Activated CD8-positive, alpha-beta T cell treated with anti-CD3 and anti-CD28 coated beads, Interleukin-2, amount 10 ng/mL, durations not matched to agents 7 days and 5 days (primary cell): ENCODE results near the gene ST3GAL3. TPM values are rescaled to one million over a fixed set of nuclear protein-coding genes. Genes with fewer than 3 reads are reported as not detected.

Experiments
- ATAC-seq: fragments of 150-1000 bp; cut with Tn5 transposase; one replicate; pipeline ENCODE4 v1.10.0; 2021; ENCODE audit warnings: moderate library complexity
- CTCF ChIA-PET: fragments of 350-600 bp; sonication (Branson Sonifier 250); formaldehyde crosslinking; loops from one replicate; lab custom pipeline; 2021; ENCODE audit warnings: antibody characterized with exemption; lab: Charles Lee
- POLR2A ChIA-PET: fragments of 350-600 bp; sonication (Branson Sonifier 250); formaldehyde crosslinking; loops from one replicate; lab custom pipeline; 2021; ENCODE audit warnings: antibody characterized with exemption; lab: Charles Lee
- DNase-seq: peaks from one replicate; pipeline ENCODE4 v3.0.0-alpha.2; 2020
- H3K27ac Mint-ChIP-seq: one replicate; pipeline ENCODE4 v1.8.0; 2021; ENCODE audit warnings: mild to moderate bottlenecking, mixed read lengths
- H3K27me3 Mint-ChIP-seq: one replicate; pipeline ENCODE4 v1.8.0; 2021; ENCODE audit warnings: low read depth, mixed read lengths
- H3K36me3 Mint-ChIP-seq: one replicate; pipeline ENCODE4 v1.8.0; 2021; ENCODE audit warnings: low read depth, mixed read lengths
- H3K4me1 Mint-ChIP-seq: one replicate; pipeline ENCODE4 v1.8.0; 2021; ENCODE audit warnings: low read depth, mixed read lengths
- H3K4me3 Mint-ChIP-seq: one replicate; pipeline ENCODE4 v1.8.0; 2021; ENCODE audit warnings: mild to moderate bottlenecking, mixed read lengths
- H3K9me3 Mint-ChIP-seq: one replicate; pipeline ENCODE4 v1.8.0; 2022; ENCODE audit warnings: mixed read lengths; ENCODE audit not compliant: insufficient read depth
- total RNA-seq, 2 experiments: library from RNA; stranded (reverse); gene quantifications; one replicate each; pipeline ENCODE4 v1.2.3, GENCODE V29; 2021

ST3GAL3 gene
- total RNA-seq, 2 experiments from 2014 or later = 20.4 to 23.3 TPM

DNA sequence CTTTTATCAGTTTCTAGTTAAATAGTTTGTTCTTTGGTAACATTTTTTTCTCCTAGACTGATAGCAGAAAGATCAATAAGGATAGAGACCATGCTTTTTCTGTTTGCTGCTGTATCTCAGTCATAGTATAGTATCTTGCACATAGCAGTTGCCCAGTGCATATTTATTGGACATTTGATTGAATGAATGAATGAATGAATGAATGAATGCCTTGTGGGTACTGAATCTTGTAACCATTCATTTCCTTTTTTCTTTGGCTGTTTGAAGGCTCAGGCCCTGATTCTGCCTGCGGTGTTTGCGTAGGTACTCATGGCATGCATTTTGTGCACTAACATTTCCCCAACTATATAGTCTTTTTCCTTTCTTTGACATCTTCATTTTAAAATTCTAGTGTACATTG lies 83.9 kb downstream of the ST3GAL3 start:
- Mint-ChIP-seq H3K27ac (no peak overlapping the region), H3K36me3 (peaks cover 8% of the 10 kb centered on the region), H3K4me1 (peaks cover 7% of the 10 kb centered on the region), H3K27me3 (no peaks in the 10 kb centered on the region), H3K9me3 (no peaks in the 10 kb centered on the region), H3K4me3 (no peak overlapping the region)
- DNase-seq = no peak
- CTCF ChIA-PET = no interaction called here
- no peak for ATAC-seq
- POLR2A ChIA-PET = no interaction called here

DNA sequence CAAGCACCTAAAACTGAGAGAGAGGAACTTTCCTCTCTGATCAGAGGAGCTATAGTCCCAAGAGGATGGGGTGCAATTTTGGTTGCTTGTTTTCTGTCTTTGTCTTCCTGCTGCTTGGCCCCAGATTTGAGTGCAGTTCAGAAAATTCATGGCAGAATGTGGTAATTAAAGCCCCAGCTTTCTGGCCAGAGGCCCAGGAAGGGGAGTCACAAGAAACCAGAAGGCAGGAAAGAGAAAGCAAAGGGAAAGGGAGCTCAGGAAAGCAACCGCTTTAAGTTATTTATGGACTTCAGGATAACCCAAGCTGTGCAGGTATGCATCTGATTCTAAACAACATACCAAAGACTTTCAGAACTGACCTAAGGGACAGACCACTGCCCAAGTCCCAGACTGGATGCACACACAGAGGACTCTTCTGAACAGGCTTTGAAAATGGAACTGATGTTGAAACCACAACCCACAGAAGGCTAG lies 88.8 kb downstream of the ST3GAL3 start:
- Mint-ChIP-seq H3K9me3 (no peaks in the 10 kb centered on the region), H3K36me3 (peaks cover 14% of the 10 kb centered on the region), H3K27me3 (no peaks in the 10 kb centered on the region), H3K4me3 (no peak overlapping the region), H3K4me1 (peaks cover 22% of the 10 kb centered on the region), H3K27ac (no peak overlapping the region)
- ATAC-seq = no peak
- no peak for DNase-seq
- ChIA-PET POLR2A (no interaction called here), CTCF (interaction anchor here (0.8 to 1.9 kb wide), 2 partner anchors 28 to 33 kb away, joined by 3 to 6 read pairs; no protein-coding TSS in a partner anchor)

DNA sequence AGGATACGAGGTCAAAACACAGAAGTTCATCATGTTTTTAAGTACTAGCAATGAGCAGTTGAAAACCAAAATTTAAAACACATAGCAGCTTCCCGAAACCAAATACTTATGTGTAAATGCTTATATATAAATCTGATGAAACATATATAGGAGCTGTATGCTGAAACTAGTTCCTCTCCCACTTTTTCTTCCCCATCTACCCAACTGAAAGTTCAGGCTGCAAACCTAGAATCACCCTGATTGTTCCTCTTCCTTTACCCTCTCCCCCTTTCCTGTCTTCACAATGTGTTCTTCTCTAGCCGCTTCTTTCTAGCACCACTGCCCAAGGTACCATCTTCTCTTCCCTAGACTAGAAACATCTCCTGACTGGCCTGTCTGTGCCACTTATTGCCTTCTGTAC lies 90.6 kb downstream of the ST3GAL3 start:
- Mint-ChIP-seq H3K4me1 (peaks cover 23% of the 10 kb centered on the region), H3K4me3 (no peak overlapping the region), H3K36me3 (peaks cover 12% of the 10 kb centered on the region), H3K9me3 (no peaks in the 10 kb centered on the region), H3K27ac (no peak overlapping the region), H3K27me3 (no peaks in the 10 kb centered on the region)
- no peak for DNase-seq
- CTCF ChIA-PET = no interaction called here
- POLR2A ChIA-PET = no interaction called here
- no peak for ATAC-seq

DNA sequence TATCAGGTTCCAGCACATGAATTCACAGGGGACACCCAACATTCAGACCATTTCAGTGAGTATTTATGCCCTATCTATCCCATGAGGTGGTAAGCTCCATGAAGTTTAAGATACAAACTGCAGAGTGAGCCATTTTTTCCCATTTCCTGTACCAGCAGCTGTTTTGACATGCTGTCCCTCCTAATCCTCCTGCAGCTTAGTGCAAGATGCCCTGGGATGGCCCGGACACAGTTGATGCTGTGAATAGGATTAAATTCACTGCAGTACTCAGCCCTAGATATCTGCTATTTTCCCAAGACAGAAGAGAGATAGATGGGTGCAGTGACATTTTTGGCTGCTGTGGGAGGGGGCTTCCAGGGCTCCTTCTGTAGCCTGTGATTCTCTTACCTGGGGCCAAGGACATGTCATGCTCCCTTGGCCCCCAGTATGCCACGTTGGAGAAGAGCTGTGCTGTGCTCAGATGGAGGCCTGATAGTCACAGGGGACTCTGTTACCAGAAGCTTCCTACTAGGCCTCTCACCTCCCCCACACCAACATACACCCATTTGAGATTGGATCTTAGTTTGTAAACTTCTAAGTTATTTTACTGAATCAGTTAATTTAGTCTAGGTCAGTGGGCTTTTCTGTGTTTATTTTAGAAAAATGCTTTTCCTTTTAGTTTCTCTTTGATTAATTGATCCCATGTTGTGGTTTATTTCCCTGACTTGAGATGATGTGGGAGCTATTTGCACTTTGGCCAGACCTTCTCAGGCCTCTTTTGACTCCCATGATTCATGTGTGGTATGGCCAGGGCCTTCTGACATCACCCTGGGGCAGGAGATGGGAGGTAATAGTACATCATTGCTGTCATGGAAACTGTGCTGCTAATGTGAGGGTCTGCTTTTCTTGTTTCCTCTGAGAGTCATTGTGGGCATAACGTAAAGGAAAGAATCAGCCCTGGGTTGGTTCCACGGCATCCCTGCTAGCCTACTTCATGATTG lies 92.6 kb downstream of the ST3GAL3 start:
- POLR2A ChIA-PET = no interaction called here
- Mint-ChIP-seq H3K27ac (no peak overlapping the region), H3K36me3 (peaks cover 11% of the 10 kb centered on the region), H3K4me1 (peaks cover 23% of the 10 kb centered on the region), H3K9me3 (no peaks in the 10 kb centered on the region), H3K27me3 (no peaks in the 10 kb centered on the region), H3K4me3 (no peak overlapping the region)
- ATAC-seq (no peak), DNase-seq (no peak)
- CTCF ChIA-PET = interaction anchor here (0.8 to 2.9 kb wide), 2 partner anchors 36 to 135 kb away, joined by 3 to 13 read pairs; no protein-coding TSS in a partner anchor

DNA sequence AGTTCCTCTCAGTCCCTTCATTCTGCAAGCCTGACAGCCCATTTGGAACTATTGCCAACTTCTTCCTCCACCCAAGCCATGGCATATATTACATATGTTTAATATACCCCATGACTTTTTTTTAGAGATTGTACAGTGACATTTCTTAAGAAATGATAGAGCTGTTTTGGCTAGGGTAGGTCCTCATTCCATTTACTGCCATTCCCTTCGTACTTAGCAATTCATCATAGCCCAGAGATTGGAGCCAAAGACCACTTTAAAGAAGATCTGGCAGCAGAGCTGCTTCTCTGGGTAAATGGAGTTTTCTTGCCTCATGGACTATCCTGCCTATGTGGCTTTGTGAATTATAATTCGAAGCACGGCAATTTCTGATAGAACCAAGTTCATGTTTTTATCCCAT lies 93.4 kb downstream of the ST3GAL3 start:
- no peak overlapping the region for H3K4me3 Mint-ChIP-seq

DNA sequence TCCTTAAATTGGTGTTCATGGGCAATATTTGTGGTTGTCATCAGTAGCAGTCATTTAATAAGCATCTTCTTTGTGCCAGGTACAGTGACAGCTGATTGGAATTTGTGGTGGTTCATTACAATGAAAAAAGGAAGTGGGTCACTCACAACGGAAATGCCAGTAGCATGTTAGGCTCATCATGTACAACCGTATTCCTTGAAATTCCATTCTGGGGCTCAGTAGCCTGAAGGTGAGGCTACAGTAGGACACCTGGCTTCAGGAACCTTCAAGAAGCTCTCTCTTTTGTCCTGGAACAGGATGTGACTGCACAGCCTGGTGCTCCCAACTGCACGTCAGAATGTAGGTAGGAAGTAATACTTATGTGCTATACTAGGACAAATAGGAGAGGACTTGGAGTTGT lies 93.9 kb downstream of the ST3GAL3 start:
- ChIA-PET POLR2A (no interaction called here), CTCF (interaction anchor here (2.9 kb wide), 1 partner anchor 38 kb away, joined by 13 read pairs; no protein-coding TSS in a partner anchor)
- peaks cover 21% of the 10 kb centered on the region for H3K4me1 Mint-ChIP-seq
- H3K27me3 Mint-ChIP-seq = no peaks in the 10 kb centered on the region
- no peak overlapping the region for H3K27ac Mint-ChIP-seq
- DNase-seq (no peak), ATAC-seq (no peak)
- H3K9me3 Mint-ChIP-seq = no peaks in the 10 kb centered on the region
- H3K36me3 Mint-ChIP-seq = peaks cover 8% of the 10 kb centered on the region
- no peak overlapping the region for H3K4me3 Mint-ChIP-seq

More for the DNA sequence above, 93.4 kb downstream of the ST3GAL3 start:
- CTCF ChIA-PET = interaction anchor here (2.9 kb wide), 1 partner anchor 37 kb away, joined by 13 read pairs; no protein-coding TSS in a partner anchor
- Mint-ChIP-seq H3K27me3 (no peaks in the 10 kb centered on the region), H3K27ac (no peak overlapping the region), H3K36me3 (peaks cover 11% of the 10 kb centered on the region), H3K9me3 (no peaks in the 10 kb centered on the region), H3K4me1 (peaks cover 23% of the 10 kb centered on the region)
- POLR2A ChIA-PET = no interaction called here
- no peak for ATAC-seq
- DNase-seq = no peak

DNA sequence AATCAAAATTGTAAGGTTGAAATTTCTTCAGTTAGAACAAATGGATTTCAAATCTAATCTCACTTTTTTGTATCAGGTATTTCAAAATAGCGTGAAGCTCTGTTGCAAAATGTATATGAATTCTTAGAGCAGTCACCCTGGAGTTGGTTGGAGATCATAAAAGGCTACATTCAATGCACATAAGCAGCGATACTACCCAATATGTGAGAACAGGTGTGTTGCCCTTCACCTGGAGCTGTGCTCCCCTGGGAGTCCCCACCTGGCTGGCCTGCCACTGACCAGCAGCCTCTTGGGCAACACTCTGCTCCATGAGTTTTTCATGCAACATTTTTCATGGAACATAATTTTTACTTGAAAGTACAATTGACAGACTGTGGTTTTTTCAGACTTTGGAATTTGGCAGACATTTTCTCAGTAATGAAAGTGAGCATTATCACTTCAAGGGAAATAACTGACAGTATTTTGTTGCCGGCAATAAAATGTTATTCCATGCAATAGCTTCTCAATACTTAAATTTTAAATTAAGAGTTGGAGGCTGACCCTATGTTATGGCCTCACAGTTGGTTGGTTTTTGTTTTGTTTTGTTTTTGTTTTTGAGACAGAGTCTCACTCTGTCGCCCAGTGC lies 95.1 kb downstream of the ST3GAL3 start:
- no peaks in the 10 kb centered on the region for H3K27me3 Mint-ChIP-seq
- no peak overlapping the region for H3K27ac Mint-ChIP-seq
- ChIA-PET POLR2A (no interaction called here), CTCF (interaction anchor here (2.9 kb wide), 1 partner anchor 39 kb away, joined by 13 read pairs; no protein-coding TSS in a partner anchor)
- no peak for DNase-seq
- H3K9me3 Mint-ChIP-seq = no peaks in the 10 kb centered on the region
- no peak overlapping the region for H3K4me3 Mint-ChIP-seq
- H3K36me3 Mint-ChIP-seq = peaks cover 6% of the 10 kb centered on the region
- peaks cover 21% of the 10 kb centered on the region for H3K4me1 Mint-ChIP-seq
- no peak for ATAC-seq

DNA sequence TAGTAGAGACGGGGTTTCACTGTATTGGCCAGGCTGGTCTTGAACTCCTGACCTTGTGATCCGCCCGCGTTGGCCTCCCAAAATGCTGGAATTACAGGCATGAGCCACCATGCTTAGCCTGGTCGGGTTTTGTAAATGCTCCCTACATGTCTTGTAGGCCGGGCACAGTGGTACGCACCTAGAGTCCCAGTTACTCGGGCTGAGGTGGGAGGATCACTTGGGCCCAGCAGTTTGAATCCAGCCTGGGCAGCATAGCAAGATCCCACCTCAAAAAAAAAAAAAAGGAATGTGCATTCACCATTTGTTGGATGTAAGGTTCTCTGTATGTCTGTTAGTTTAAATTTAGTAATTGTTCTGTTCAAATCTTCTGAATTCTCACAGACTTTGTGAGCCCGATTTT lies 95.8 kb downstream of the ST3GAL3 start:
- no peak overlapping the region for H3K27ac Mint-ChIP-seq
- no peak overlapping the region for H3K4me3 Mint-ChIP-seq
- ChIA-PET CTCF (no interaction called here), POLR2A (no interaction called here)
- no peaks in the 10 kb centered on the region for H3K9me3 Mint-ChIP-seq
- no peak for ATAC-seq
- no peaks in the 10 kb centered on the region for H3K27me3 Mint-ChIP-seq
- H3K36me3 Mint-ChIP-seq = peaks cover 8% of the 10 kb centered on the region
- DNase-seq = no peak
- H3K4me1 Mint-ChIP-seq = peaks cover 21% of the 10 kb centered on the region

DNA sequence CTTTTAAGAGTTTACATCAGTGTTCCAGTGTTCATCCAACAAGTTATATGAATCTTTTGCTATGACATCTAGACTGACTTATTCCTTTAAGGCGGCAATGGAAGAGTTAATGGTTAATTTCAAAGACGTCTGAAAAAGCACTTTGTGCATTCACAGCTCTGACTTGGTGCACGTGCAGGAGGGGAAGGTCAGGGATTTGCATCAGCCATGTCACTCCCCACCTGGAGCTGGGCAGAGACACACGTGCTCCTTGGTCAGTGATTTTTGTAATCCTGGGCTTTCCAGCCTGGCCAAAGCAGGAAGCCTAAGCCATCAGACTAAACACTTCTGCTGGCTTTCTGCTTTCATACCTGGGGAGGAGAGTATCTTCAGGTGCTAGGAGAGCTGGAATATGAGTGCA lies 96.3 kb downstream of the ST3GAL3 start:
- DNase-seq = no peak
- peaks cover 21% of the 10 kb centered on the region for H3K4me1 Mint-ChIP-seq
- CTCF ChIA-PET = no interaction called here
- H3K4me3 Mint-ChIP-seq = no peak overlapping the region
- H3K27ac Mint-ChIP-seq = no peak overlapping the region
- H3K36me3 Mint-ChIP-seq = peaks cover 10% of the 10 kb centered on the region
- no peaks in the 10 kb centered on the region for H3K27me3 Mint-ChIP-seq
- ATAC-seq = no peak
- H3K9me3 Mint-ChIP-seq = no peaks in the 10 kb centered on the region
- POLR2A ChIA-PET = no interaction called here

DNA sequence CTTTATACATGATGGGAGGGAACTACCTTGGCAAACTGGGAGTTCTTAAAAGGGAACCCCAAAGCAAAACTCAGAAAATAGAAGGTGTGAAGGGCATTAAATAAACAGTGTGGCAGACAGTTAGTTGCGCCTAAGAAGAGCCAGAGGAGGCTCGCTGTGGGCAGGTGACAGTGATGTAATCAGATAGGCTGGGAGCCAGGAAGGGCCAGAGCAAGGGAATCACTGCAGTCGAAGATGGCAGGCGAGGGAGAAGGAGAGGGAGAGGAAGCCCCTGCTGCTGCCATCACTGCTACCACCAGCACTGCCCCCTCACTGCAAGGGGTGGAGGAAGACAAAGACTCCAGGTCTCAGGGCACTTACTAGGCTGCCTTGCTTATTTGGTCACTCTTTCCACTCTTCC lies 97.2 kb downstream of the ST3GAL3 start:
- ChIA-PET CTCF (no interaction called here), POLR2A (no interaction called here)
- Mint-ChIP-seq H3K36me3 (peaks cover 10% of the 10 kb centered on the region), H3K4me3 (no peak overlapping the region), H3K9me3 (no peaks in the 10 kb centered on the region), H3K4me1 (peaks cover 17% of the 10 kb centered on the region), H3K27ac (no peak overlapping the region), H3K27me3 (no peaks in the 10 kb centered on the region)
- no peak for DNase-seq
- no peak for ATAC-seq

DNA sequence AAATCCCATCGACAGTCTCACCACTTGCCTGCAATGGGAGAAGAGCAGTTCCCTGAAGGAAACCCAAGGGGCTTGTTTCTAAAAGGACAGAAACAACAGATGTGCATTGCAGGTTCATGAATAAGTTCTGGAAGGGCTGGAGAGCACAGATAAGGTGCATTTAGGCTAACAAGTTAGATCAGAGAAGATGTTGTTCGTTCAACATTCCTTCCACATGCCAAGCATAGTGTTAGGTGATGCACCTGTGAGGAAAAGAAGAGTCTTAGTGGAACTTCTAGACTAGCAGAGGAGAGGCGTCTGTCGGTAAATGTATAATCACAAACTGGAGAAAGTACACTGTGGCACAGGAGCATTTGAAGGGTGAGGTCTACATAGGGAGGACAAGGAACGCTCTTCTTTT lies 98.0 kb downstream of the ST3GAL3 start:
- no peak for DNase-seq
- CTCF ChIA-PET = no interaction called here
- peaks cover 10% of the 10 kb centered on the region for H3K36me3 Mint-ChIP-seq
- H3K27me3 Mint-ChIP-seq = no peaks in the 10 kb centered on the region
- POLR2A ChIA-PET = no interaction called here
- peaks cover 9% of the 10 kb centered on the region for H3K4me1 Mint-ChIP-seq
- H3K4me3 Mint-ChIP-seq = no peak overlapping the region
- no peak for ATAC-seq
- H3K9me3 Mint-ChIP-seq = no peaks in the 10 kb centered on the region
- no peak overlapping the region for H3K27ac Mint-ChIP-seq

DNA sequence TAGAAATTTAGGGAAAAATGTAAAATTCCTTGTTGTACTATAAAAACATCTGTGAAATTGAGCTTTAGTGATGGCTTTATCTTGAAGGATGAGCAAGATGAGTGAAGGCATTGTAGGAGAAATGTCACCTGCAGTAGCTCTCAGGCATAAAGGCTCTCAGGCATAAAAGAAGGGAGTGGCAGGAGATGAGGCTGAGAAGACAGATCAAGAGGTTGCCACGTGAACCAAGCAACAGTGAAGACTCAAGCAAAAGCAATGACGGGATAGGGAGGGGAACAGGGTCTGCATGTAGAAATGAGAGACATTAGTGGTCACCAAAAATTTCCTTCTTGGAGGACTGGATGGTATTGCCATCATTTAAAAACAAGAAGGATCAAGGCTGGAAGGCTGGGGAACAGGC lies 98.8 kb downstream of the ST3GAL3 start:
- H3K9me3 Mint-ChIP-seq = no peaks in the 10 kb centered on the region
- POLR2A ChIA-PET = no interaction called here
- H3K27ac Mint-ChIP-seq = no peak overlapping the region
- CTCF ChIA-PET = interaction anchor here (0.9 to 1.2 kb wide), 2 partner anchors 14 to 128 kb away, joined by 4 to 5 read pairs; no protein-coding TSS in a partner anchor
- H3K4me1 Mint-ChIP-seq = peaks cover 1% of the 10 kb centered on the region
- no peaks in the 10 kb centered on the region for H3K27me3 Mint-ChIP-seq
- no peak overlapping the region for H3K4me3 Mint-ChIP-seq
- peaks cover 10% of the 10 kb centered on the region for H3K36me3 Mint-ChIP-seq
- ATAC-seq = no peak
- no peak for DNase-seq
